GM19324 (cell line): Measurements from ENCODE around the gene KRTAP5-4.
"Not testable (repeated sequence)": the region's sequence is repeated elsewhere in the genome, so short reads cannot be mapped to it uniquely, and the experiment has no call there.

Experiments
- ATAC-seq: cut with Tn5 transposase; IDR thresholded peaks from one replicate; pipeline ENCODE4 v1.9.1; 2021; ENCODE audit warnings: mild to moderate bottlenecking, moderate library complexity; ENCODE audit not compliant: unreplicated experiment, low FRiP score

Gene KRTAP5-4

GRCh38 chr11:1575756-1576155 is 46.2 kb downstream of the KRTAP5-4 start:
- ATAC-seq = not testable (repeated sequence)

DNA sequence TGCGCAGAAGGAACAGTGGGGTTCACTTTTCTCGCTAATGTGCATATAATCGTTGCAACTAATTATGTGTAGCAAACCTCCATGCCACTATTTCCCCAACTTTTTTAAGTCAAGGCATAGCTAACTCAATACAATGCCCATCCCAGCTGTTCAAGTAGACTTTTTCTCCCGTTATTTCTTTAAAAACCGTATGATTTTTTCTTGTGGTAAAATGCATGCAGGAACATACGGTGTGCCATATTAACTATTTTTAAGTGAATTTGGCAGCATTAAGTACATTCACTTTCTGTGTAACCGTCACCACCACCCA is 47.0 kb downstream of the KRTAP5-4 start:
- no peak for ATAC-seq

DNA sequence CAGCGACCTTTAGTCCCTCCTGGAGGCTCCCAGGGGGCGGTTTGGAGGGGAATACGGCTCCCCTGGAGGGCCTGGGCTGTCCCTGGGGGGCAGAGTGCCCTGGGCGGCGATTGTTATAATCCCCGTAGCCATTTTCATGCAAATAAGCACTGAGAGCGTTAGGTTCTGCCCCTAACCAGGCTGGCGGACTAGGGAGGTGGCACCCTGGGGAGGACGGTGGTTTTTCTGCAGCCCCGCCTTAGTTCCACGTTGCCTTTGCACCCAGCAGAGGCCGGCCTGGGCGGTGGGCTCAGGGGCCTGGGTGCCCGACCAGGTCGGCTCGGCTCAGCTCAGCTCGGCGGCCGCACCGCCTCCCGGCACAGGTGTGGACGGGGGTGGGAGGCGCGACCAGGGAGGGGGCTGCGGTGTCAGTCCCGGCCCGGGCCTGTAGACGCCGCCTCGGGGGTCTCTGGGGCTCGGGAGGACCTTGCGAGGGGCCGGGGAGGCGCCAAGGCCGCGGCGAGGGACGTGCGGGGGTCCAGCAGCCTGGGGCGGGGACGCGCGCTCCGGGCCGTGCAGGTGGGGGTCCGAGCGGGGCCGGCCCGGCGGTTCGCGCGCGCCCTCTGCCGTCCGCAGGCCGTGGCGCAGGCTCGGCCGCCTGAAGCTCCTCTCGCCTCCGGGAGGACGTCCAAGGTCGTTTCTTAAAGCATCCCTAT is 47.6 kb downstream of the KRTAP5-4 start:
- ATAC-seq = no peak

- no peak for ATAC-seq
Observed at GRCh38 chr11:1573903-1574237, 48.1 kb downstream of the KRTAP5-4 start.

- ATAC-seq = no peak
Observed at GRCh38 chr11:1573077-1573902, 48.6 kb downstream of the KRTAP5-4 start.

DNA sequence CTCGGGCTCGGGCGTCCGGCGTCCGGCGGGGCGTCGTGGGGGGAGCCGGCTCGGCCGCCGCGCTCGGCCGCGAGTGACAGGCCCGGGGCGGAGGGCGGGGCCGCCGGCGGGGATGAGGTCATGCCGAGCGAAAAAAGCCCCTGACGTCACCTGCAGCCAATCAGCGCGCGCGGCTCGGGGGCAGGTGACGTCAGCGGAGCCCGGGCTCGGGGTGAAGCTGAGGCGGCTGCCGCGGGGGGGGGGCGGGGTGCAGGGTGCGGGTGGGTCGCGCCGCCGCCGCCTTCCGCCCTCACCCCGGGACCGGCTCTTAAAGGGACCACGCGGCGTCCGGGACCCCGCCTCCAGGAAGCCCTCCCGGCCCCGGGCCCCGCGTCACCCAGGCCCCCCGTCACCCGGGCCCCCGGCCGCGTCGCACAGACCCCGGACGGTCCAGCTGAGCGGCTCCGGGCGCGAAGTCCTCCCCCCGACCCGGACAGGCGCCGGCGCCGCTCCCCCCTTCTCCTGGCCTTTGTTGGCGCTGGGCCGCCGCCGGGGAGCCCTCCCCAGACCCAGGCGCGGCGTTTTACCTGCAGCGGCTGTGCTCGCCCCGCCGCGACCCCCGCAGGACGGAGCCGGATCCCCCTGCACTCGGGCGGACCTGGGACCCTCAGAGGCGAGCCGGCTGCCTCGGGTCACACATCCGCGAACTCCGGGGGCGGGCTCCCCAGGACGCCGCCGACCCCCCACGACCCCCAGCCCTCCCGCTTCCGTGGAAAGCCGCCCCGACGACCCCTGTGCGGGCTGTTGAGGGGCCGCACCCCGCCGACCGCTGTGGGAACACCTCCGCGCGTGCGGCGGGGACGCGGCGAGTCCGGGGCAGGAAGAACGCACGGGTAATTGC is 49.5 kb downstream of the KRTAP5-4 start, which contains the start of gene DUSP8:
DUSP8 (minus strand) TSS at position 75 of the 880 bp plus-strand sequence. CDS start 6,445 bp downstream, outside the sequence.
- ATAC-seq = peak; percentile 44

DNA sequence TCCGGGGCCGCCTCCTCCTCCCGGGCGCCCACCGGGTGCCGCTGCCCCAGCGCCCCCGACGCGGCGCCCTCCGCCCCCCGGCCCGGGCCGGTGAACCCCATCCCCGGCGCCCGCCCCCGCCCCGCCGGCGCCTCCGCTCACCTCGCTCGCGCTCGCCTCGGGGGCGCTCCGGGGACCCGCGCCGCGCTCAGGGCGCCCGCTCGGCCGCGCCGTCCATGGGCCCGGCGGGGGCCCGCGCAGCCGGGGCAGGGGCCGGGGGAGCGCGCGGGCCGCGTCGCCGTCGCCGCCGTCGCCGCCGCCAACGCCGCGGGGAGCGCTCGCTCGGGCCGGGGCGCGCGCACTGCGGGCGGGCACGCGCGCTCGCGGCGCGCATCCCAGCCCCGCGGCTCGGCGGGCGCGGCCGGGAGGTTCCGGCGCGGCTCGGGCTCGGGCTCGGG is 50.2 kb downstream of the KRTAP5-4 start:
- no peak for ATAC-seq
